Vagina (tissue), 2 donors: Measurements from ENCODE around the gene NTN3. TPM values are rescaled to one million over a fixed set of nuclear protein-coding genes. Genes with fewer than 3 reads are reported as not detected.

ENCODE experiments used
- DNase-seq, 2 donors: peaks; one replicate each; pipeline ENCODE4 v3.0.0-alpha.2; 2017; ENCODE audit errors: extremely low spot score in 2 of 2
- H3K27ac ChIP-seq: fragments of 200-600 bp; sonication (generic); one replicate; pipeline ENCODE4 v1.5.1; 2019
- H3K27me3 ChIP-seq: fragments of 200-600 bp; sonication (generic); one replicate; pipeline ENCODE4 v1.5.1; 2019
- H3K36me3 ChIP-seq, 2 donors: fragments of 200-600 bp; sonication (generic); one replicate each; pipeline ENCODE4 v1.5.1; 2017 to 2019
- H3K4me1 ChIP-seq: fragments of 200-600 bp; sonication (generic); one replicate; pipeline ENCODE4 v1.5.1; 2019
- H3K4me3 ChIP-seq, 2 donors: fragments of 200-600 bp; sonication (generic); 1 replicate in 1 of 2; 2 replicates in 1 of 2; pipeline ENCODE4 v1.5.1; 2016 to 2019
- H3K9me3 ChIP-seq: fragments of 200-600 bp; sonication (generic); one replicate; pipeline ENCODE4 v1.5.1; 2019
- CTCF ChIP-seq, 3 experiments: fragments of 450-650 bp in 2 of 3; fragments of 200-600 bp in 1 of 3; sonication (generic) in 1 of 3; IDR thresholded peaks; one replicate each; pipeline ENCODE4 v1.5.1; 2017 to 2019; ENCODE audit warnings: antibody characterized with exemption in 3 of 3, mild to moderate bottlenecking in 2 of 3, moderate library complexity in 2 of 3
- POLR2A ChIP-seq, 2 donors: fragments of 450-650 bp; IDR thresholded peaks; one replicate each; pipeline ENCODE4 v1.6.1; 2017; ENCODE audit warnings: antibody characterized with exemption in 2 of 2, mild to moderate bottlenecking in 2 of 2, moderate library complexity in 2 of 2
- POLR2AphosphoS5 ChIP-seq, 2 donors: sonication (generic); formaldehyde crosslinking; IDR thresholded peaks; one replicate each; pipeline ENCODE4 v1.9.0; 2017; ENCODE audit warnings: antibody characterized with exemption in 2 of 2, mild to moderate bottlenecking in 2 of 2, low read depth in 1 of 2; ENCODE audit not compliant: insufficient read depth in 1 of 2
- intact Hi-C: fragments of 100-400 bp; cut with DNase I; formaldehyde crosslinking; loops from one replicate; pipeline ENCODE4 v1.15.1; 2023
- total RNA-seq: library from RNA; depleted of rRNA; stranded (reverse); fragments of >200 nt; gene quantifications from one replicate; pipeline ENCODE4 v1.2.3, GENCODE V29; 2016

The NTN3 gene
- total RNA-seq, 1 donor from 2014 or later: not detected

GRCh38 chr16:2425825-2426430, 45.2 kb upstream of the NTN3 start:
- Histone ChIP-seq H3K9me3 (no peaks in the 10 kb centered on the region), H3K36me3 (no peaks in the 10 kb centered on the region), H3K4me1 (peaks cover 20% of the 10 kb centered on the region), H3K27ac (no peak overlapping the region), H3K4me3 (no peak overlapping the region), H3K27me3 (no peaks in the 10 kb centered on the region)
- TF ChIP-seq CTCF (IDR thresholded peaks at IDR 0.05): no peak
- intact Hi-C loops: loop anchor here (5.0 kb wide), 1 partner anchor 76 kb away; no protein-coding TSS in a partner anchor
- DNase-seq: no peak

GRCh38 chr16:2426941-2427361, 44.1 kb upstream of the NTN3 start:
- H3K36me3 ChIP-seq: no peaks in the 10 kb centered on the region
- intact Hi-C loops: loop anchor here (5.0 kb wide), 1 partner anchor 75 kb away; no protein-coding TSS in a partner anchor
- no peak for TF ChIP-seq CTCF (IDR thresholded peaks at IDR 0.05)
- TF ChIP-seq POLR2A (IDR thresholded peaks at IDR 0.05): no peak
- TF ChIP-seq POLR2AphosphoS5 (IDR thresholded peaks at IDR 0.05; ENCODE audit: insufficient read depth in 1 of 2, low read depth in 1 of 2): no peak

GRCh38 chr16:2427526-2427925, 43.6 kb upstream of the NTN3 start:
- TF ChIP-seq POLR2AphosphoS5 (IDR thresholded peaks at IDR 0.05; ENCODE audit: insufficient read depth in 1 of 2, low read depth in 1 of 2) (no peak), POLR2A (IDR thresholded peaks at IDR 0.05) (no peak), CTCF (IDR thresholded peaks at IDR 0.05) (no peak)
- H3K27ac ChIP-seq: no peak overlapping the region
- H3K27me3 ChIP-seq: no peaks in the 10 kb centered on the region
- H3K36me3 ChIP-seq: peaks cover 0 to 5% of the 10 kb centered on the region in 2 donors
- peaks cover 20% of the 10 kb centered on the region for H3K4me1 ChIP-seq
- H3K4me3 ChIP-seq: no peak overlapping the region
- H3K9me3 ChIP-seq: no peaks in the 10 kb centered on the region
- intact Hi-C loops: loop anchor here (5.0 kb wide), 1 partner anchor 75 kb away; no protein-coding TSS in a partner anchor
- no peak for DNase-seq

More at GRCh38 chr16:2426941-2427361, 44.1 kb upstream of the NTN3 start:
- Histone ChIP-seq H3K27me3 (no peaks in the 10 kb centered on the region), H3K4me1 (peaks cover 20% of the 10 kb centered on the region), H3K4me3 (no peak overlapping the region), H3K27ac (no peak overlapping the region), H3K9me3 (no peaks in the 10 kb centered on the region)
- no peak for DNase-seq

GRCh38 chr16:2428051-2428783, 42.9 kb upstream of the NTN3 start:
- Histone ChIP-seq H3K27me3 (no peaks in the 10 kb centered on the region), H3K4me3 (peak overlapping the region; percentile 78 to 86), H3K9me3 (no peaks in the 10 kb centered on the region), H3K27ac (peak overlapping the region; percentile 67), H3K4me1 (peaks cover 20% of the 10 kb centered on the region), H3K36me3 (peaks cover 0 to 11% of the 10 kb centered on the region in 2 donors)
- DNase-seq: no peak
- TF ChIP-seq CTCF (IDR thresholded peaks at IDR 0.05) (no peak), POLR2AphosphoS5 (IDR thresholded peaks at IDR 0.05; ENCODE audit: insufficient read depth in 1 of 2, low read depth in 1 of 2) (no peak), POLR2A (IDR thresholded peaks at IDR 0.05) (no peak)
- intact Hi-C loops: loop anchor here (5.0 kb wide), 1 partner anchor 74 kb away; no protein-coding TSS in a partner anchor

GRCh38 chr16:2428784-2429033, 42.4 kb upstream of the NTN3 start:
- peaks cover 20% of the 10 kb centered on the region for H3K4me1 ChIP-seq
- no peak for DNase-seq
- peaks cover 0 to 14% of the 10 kb centered on the region in 2 donors for H3K36me3 ChIP-seq
- H3K9me3 ChIP-seq: no peaks in the 10 kb centered on the region
- H3K4me3 ChIP-seq: peak overlapping the region; percentile 78 to 86
- no peaks in the 10 kb centered on the region for H3K27me3 ChIP-seq
- no peak for TF ChIP-seq POLR2A (IDR thresholded peaks at IDR 0.05)
- TF ChIP-seq CTCF (IDR thresholded peaks at IDR 0.05): peak in 1 of 3 experiments; percentile 10
- intact Hi-C loops: loop anchor here (5.0 kb wide), 1 partner anchor 74 kb away; no protein-coding TSS in a partner anchor
- H3K27ac ChIP-seq: peak overlapping the region; percentile 67
